CD1c-positive myeloid dendritic cell (primary cell): Measurements from ENCODE around the gene ZSCAN23.
"Not testable (repeated sequence)": the region's sequence is repeated elsewhere in the genome, so short reads cannot be mapped to it uniquely, and the experiment has no call there.

Experiments used
- DNase-seq: peaks from one replicate; pipeline ENCODE4 v3.0.0-alpha.2; 2016; ENCODE audit errors: extremely low spot score

The ZSCAN23 gene

GRCh38 chr6:28443112-28443773, at the start of gene ZSCAN23:
Gene ZSCAN23, minus strand, starts transcription at chr6:28443491. Its CDS starts 7,225 bp downstream, at chr6:28436266.
- peak; percentile 63 for DNase-seq

- DNase-seq: no peak
Measured at GRCh38 chr6:28491984-28492317, 48.7 kb upstream of the ZSCAN23 start.

DNA sequence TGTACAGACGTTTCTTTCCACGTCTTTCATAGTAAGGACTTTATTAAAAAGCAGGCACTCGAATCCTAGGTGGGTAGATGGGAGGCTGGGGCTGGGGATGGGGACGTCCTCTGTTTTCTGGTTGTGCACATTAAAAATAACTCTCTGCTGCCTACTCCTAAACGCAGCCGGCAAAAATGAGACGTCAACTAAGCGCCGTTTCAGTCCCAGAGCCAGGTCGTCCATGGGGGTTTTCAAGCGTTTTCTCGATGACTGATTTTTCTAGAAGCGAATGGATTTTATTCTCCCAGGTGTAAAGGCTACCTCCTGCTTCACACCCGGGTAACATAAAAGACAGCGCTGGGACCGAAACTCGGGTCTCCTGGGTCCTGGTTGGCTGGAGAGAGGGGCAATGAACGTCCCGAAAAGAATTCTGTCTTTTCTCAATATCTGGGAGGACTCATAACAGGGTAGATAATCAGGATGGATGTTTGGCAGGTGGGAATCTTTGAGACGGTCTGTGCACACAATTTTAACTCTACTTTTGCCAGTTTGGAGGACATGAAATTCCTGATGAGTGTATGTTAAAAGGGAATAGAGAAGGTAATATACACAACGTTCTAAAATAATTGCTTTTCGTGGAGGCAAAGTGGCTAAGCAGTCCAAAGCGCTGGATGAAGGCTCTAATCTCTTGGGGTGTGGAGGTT, 47.1 kb upstream of the ZSCAN23 start:
- DNase-seq: no peak

GRCh38 chr6:28489366-28490204, 46.3 kb upstream of the ZSCAN23 start:
- no peak for DNase-seq

- DNase-seq: peak; percentile 4
Measured at GRCh38 chr6:28488916-28489365, 45.6 kb upstream of the ZSCAN23 start.

GRCh38 chr6:28486988-28487742, 43.9 kb upstream of the ZSCAN23 start:
- no peak for DNase-seq

GRCh38 chr6:28486533-28486932, 43.2 kb upstream of the ZSCAN23 start:
- no peak for DNase-seq

DNA sequence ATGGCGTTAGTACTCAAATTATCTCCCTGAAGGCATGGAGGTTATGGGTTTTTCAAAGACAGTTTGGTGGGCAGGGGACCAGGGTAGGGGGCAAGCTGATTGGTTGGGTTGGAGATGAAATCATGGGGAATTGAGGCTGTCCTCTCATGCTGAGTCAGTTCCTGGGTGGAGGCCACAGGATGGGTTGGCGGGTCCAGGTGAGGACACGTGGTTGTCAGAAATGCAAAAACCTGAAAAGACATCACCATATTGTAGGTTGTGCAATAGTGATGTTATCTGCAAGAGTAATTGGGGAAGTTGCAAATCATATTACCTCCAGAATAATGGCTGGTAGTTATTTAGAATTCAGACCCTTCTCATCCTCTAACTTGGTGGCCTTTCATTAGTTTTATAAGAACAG, 42.2 kb upstream of the ZSCAN23 start:
- DNase-seq: no peak

GRCh38 chr6:28480253-28480932, 37.1 kb upstream of the ZSCAN23 start:
- no peak for DNase-seq

DNA sequence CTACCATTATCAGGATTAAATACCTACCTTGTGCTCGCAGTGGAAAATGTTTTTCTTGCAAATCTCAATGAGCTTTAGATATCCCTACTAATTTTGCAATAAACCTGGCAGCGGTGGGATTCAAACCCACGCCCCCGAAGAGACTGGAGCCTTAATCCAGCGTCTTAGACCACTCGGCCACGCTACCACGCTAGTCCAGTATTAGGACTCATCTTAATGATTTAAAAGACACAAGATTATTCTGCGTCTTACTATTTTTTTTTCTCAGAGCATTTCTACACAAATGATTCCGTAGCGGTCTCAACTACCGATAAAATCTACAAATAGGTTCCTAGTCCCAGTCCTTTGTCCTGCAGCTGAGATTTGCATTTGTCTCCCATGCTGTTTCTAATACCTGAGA, 35.2 kb upstream of the ZSCAN23 start:
- DNase-seq: no peak

DNA sequence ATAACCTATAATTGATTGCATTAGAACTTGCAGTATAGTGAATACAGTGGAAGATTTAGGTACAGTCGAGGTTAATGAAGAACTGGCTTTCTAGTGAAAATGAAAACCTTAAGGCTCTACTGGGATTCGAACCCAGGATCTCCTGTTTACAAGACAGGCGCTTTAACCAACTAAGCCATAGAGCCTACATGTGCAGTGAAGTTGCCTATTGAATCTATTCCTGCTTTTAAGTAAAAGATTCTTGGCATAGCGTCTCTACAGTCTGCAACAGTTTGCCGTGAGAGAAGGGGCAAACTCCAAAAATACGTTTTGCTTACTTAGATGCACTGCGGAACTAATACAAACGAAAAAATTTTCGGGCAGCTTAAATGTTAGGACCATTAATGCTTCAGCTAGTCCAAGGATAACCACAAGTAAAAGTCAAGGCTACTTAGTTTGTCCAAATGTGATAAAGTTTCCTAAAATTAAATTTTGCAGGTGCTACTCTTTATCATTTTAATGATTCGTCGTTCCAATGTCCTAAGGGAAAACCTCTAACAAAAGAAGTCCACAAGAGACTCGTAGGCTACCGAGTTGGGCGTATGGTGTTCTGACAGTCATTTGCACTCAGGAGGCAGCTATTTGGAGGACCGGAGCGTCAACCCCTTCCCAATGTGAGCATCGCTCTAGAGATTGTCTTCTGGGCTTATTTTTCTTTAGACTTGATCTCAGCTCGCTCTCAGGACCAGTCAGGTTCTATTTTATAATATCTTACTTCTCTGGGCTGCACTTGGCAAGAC, 31.3 kb upstream of the ZSCAN23 start:
- DNase-seq: no peak

DNA sequence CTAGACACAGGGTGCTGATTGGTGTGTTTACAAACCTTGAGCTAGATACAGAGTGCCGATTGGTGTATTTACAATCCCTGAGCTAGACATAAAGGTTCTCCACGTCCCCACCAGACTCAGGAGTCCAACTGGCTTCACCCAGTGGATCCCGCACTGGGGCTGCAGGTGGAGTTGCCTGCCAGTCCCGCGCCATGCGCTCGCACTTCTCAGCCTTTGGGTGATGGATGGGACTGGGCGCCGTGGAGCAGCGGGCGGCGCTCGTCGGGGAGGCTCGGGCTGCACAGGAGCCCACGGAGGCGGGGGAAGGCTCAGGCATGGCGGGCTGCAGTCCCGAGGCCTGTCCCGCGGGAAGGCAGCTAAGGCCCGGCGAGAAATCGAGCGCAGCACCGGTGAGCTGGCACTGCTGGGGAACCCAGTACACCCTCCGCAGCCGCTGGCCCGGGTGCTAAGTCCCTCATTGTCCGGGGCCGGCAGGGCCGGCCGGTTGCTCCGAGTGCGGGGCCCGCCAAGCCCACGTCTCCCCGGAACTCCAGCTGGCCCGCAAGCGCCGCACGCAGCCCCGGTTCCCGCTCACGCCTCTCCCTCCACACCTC, 26.0 kb upstream of the ZSCAN23 start:
- not testable (repeated sequence) for DNase-seq

DNA sequence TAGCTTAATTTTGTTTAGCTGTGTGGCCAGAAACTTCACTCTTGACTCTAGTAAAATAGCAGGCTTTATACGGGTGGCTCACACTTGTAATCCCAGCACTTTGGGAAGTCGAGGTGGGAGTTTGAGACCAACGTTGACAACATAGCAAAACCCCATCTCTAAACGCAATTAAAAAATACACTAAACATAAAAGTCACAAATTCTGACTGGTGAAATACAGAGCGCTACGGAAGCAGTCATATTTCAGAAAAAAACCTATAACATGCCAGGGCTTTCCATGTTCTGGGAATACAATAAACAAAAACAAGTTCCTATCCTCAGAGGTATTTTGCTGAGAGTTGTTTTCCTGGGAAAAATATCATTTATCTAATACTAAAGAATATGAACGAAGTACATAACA, 24.8 kb upstream of the ZSCAN23 start:
- no peak for DNase-seq

DNA sequence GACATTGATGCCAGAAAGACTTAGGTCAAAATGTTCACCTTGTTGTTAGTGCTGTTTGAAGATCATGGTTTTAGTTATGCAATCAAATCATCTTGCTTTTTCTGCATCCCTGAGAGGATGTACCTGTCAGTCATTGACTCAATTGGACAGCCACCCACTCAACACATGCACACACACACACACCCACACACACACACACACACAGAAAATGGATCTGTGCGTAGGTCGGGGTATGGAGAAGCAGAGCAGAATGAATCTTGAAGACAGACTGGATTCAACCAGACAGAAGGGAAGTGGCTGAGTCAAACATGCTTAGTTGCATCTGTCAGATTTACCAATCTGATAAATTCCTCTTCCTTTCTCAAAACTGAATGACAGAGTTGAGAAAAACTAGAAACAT, 19.1 kb upstream of the ZSCAN23 start:
- DNase-seq: no peak

GRCh38 chr6:28458568-28458967, 15.3 kb upstream of the ZSCAN23 start:
- DNase-seq: no peak

GRCh38 chr6:28449056-28449455, 5.8 kb upstream of the ZSCAN23 start:
- no peak for DNase-seq

GRCh38 chr6:28447512-28447906, 4.2 kb upstream of the ZSCAN23 start:
- DNase-seq: not testable (repeated sequence)

GRCh38 chr6:28446818-28447511, 3.7 kb upstream of the ZSCAN23 start:
- DNase-seq: no peak

DNA sequence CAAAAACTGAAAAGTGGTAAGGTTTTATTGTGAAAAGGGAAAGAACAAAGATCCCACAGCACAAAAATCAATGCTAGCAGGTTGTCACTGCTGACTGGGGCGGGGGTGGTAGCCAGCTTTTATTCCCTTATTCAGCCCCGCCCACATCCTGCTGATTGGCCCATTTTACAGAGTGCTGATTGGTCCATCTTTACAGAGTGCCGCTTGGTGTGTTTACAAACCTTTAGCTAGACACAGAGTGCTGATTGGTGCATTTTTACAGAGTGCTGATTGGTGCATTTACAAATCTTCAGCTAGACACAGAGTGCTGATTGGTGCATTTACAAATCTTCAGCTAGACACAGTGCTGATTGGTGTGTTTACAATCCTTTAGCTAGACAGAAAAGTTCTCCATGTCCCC, 1.5 kb upstream of the ZSCAN23 start:
- DNase-seq: not testable (repeated sequence)

- no peak for DNase-seq
Measured at GRCh38 chr6:28442586-28442985, 705 bp downstream of the ZSCAN23 start.
